ENCODE results near the gene CALN1. TPM values are rescaled to one million over a fixed set of nuclear protein-coding genes. Genes with fewer than 3 reads are reported as not detected.

Gene CALN1
- total and polyA plus RNA-seq, 9 of the 15 experiments (the other 6 are each of a cell fraction or from before 2014, with no cell fraction given): 1.4 to 7.5 (median 3.3) TPM

DNA sequence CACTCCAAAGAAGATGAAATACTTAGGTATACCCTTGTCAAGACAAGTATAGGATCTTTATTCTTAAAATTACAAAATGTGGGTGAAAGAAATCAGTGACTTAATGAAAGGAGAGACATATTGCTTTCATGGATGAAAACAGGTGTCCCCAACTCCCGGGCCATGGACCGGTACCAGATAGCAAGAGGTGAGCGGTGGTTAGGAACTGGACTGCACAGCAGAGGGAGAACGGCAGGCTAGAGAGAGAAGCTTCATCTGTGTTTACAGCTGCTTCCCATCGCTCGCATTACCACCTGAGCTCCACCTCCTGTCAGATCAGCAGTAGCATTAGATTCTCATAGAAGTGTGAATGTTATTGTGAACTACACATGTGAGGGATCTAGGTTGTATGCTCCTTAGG, 408.9 kb downstream of the CALN1 start:
- no peaks in the 10 kb centered on the region for H3K27me3 ChIP-seq (ENCODE audit: control insufficient read depth in 2 of 2, insufficient read depth in 2 of 2, low read length in 2 of 2)
- 0% methylated on average over 6 of the region's 6 CpGs for WGBS (ENCODE audit: insufficient coverage, low coverage, missing lambda C conversion rate)
- intact Hi-C loops (cut with micrococcal nuclease) (no loop called here), in situ Hi-C loops (cut with MboI) (no loop called here)
- H3K36me3 ChIP-seq (ENCODE audit: control insufficient read depth, insufficient read depth, low read length): no peaks in the 10 kb centered on the region
- H2AFZ ChIP-seq (ENCODE audit: low read depth, low read length): no peak overlapping the region
- no peaks in the 10 kb centered on the region for H3K4me1 ChIP-seq (replicated peaks in 1 of 2; ENCODE audit: control insufficient read depth in 2 of 2, insufficient read depth in 2 of 2, low read length in 2 of 2)
- H3K9me1 ChIP-seq (ENCODE audit: control insufficient read depth, insufficient read depth, low read length): no peaks in the 10 kb centered on the region
- CTCF ChIA-PET (ENCODE audit: low intra/inter-chr PET ratio): no interaction called here
- no peak for DNase-seq (ENCODE audit: extremely low read depth in 1 of 4, low spot score in 3 of 4)
- no peaks in the 10 kb centered on the region for H4K20me1 ChIP-seq (replicated peaks; ENCODE audit: control insufficient read depth, insufficient read depth, low read length)
- H3K4me2 ChIP-seq (ENCODE audit: insufficient read depth, low read length): no peak overlapping the region
- POLR2A ChIA-PET: no interaction called here
- ATAC-seq: no peak
- BruUV-seq (replicated peaks): no TSS peak
- TF ChIP-seq NFRKB (IDR thresholded peaks at IDR 0.05; ENCODE audit: low read depth) (no peak), DIDO1 (tag; IDR thresholded peaks at IDR 0.05; ENCODE audit: low read depth) (no peak), FOXM1 (IDR thresholded peaks at IDR 0.05; ENCODE audit: low read depth) (no peak), FOXM1 (CRISPR knock-in tag; IDR thresholded peaks at IDR 0.05; ENCODE audit: low read depth) (no peak), ZNF212 (CRISPR knock-in tag; IDR thresholded peaks at IDR 0.05) (no peak), SREBF2 (CRISPR knock-in tag; IDR thresholded peaks at IDR 0.05) (no peak)
- TF ChIP-seq, protein P1, sequence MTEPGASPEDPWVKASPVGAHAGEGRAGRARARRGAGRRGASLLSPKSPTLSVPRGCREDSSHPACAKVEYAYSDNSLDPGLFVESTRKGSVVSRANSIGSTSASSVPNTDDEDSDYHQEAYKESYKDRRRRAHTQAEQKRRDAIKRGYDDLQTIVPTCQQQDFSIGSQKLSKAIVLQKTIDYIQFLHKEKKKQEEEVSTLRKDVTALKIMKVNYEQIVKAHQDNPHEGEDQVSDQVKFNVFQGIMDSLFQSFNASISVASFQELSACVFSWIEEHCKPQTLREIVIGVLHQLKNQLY (CRISPR knock-in tag; conservative IDR thresholded peaks at IDR 0.05): no peak
- TF ChIP-seq, protein P2, sequence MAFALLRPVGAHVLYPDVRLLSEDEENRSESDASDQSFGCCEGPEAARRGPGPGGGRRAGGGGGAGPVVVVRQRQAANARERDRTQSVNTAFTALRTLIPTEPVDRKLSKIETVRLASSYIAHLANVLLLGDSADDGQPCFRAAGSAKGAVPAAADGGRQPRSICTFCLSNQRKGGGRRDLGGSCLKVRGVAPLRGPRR (CRISPR knock-in tag; IDR thresholded peaks at IDR 0.05): no peak
- H3K9ac ChIP-seq (ENCODE audit: insufficient read depth in 1 of 2, low read depth in 2 of 2, low read length in 2 of 2): no peak overlapping the region
- no peak overlapping the region for H3K27ac ChIP-seq (ENCODE audit: extremely low read depth, low read depth, low read length)
- no peaks in the 10 kb centered on the region for H3K9me3 ChIP-seq (replicated peaks; ENCODE audit: control insufficient read depth, insufficient read depth, low read depth, low read length)
- no peak for FAIRE-seq
- H3K79me2 ChIP-seq (ENCODE audit: control insufficient read depth, insufficient read depth, low read length): no peaks in the 10 kb centered on the region
- H3K4me3 ChIP-seq: no peak overlapping the region
